ENCODE measurements around the gene FBXO27. TPM values are rescaled to one million over a fixed set of nuclear protein-coding genes. Genes with fewer than 3 reads are reported as not detected.

The FBXO27 gene
- total RNA-seq, 1 experiment from 2014 or later = 3.8 TPM

DNA sequence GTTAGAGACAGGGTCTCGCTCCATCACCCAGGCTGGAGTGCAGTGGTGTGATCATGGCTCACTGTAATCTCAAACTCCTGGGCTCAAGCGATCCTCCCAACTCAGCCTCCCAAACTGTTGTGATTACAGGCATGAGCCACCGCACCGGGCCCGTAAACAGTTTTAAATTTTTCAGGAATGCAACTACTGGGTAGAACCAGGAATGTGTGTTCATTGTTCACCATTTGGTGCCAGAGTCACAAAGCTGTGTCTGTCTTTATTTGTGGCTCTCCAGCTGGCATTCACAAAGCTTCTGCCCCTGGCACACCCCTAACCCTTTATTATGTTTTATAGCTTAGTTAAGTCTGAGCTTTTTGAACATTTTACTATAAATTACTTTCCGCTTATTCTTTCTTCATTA, 32.1 kb upstream of the FBXO27 start:
- Mint-ChIP-seq H3K27ac (ENCODE audit: unreplicated experiment) (no peak overlapping the region), H3K27me3 (ENCODE audit: insufficient read depth, unreplicated experiment) (peaks cover 3% of the 10 kb centered on the region), H3K9me3 (ENCODE audit: unreplicated experiment) (no peaks in the 10 kb centered on the region), H3K4me1 (ENCODE audit: low read depth, unreplicated experiment) (peaks cover 7% of the 10 kb centered on the region), H3K36me3 (ENCODE audit: insufficient read depth, unreplicated experiment) (no peaks in the 10 kb centered on the region), H3K4me3 (ENCODE audit: unreplicated experiment) (no peak overlapping the region)
- H3K4me3 ChIP-seq (ENCODE audit: low read depth, low read length) = no peak overlapping the region
- H3K27me3 ChIP-seq (replicated peaks; ENCODE audit: control insufficient read depth, insufficient read depth, low read length) = no peaks in the 10 kb centered on the region
- TF ChIP-seq, protein P1, sequence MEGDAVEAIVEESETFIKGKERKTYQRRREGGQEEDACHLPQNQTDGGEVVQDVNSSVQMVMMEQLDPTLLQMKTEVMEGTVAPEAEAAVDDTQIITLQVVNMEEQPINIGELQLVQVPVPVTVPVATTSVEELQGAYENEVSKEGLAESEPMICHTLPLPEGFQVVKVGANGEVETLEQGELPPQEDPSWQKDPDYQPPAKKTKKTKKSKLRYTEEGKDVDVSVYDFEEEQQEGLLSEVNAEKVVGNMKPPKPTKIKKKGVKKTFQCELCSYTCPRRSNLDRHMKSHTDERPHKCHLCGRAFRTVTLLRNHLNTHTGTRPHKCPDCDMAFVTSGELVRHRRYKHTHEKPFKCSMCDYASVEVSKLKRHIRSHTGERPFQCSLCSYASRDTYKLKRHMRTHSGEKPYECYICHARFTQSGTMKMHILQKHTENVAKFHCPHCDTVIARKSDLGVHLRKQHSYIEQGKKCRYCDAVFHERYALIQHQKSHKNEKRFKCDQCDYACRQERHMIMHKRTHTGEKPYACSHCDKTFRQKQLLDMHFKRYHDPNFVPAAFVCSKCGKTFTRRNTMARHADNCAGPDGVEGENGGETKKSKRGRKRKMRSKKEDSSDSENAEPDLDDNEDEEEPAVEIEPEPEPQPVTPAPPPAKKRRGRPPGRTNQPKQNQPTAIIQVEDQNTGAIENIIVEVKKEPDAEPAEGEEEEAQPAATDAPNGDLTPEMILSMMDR (IDR thresholded peaks at IDR 0.05; ENCODE audit: insufficient read depth in 1 of 2, low read depth in 1 of 2, low read length in 1 of 2, severe bottlenecking in 1 of 2, unreplicated experiment in 1 of 2) = no peak
- intact Hi-C loops (cut with micrococcal nuclease; ENCODE audit: unreplicated experiment) = no loop called here
- 0 out of 2 replicates have a peak, but pooled peaks cover 3% of the 10 kb centered on the region for H3K4me1 ChIP-seq
- H3K36me3 ChIP-seq (ENCODE audit: control insufficient read depth, insufficient read depth, low read length) = no peaks in the 10 kb centered on the region
- no TSS peak for BruUV-seq (replicated peaks)
- no peak for DNase-seq
- ChIA-PET CTCF (interaction anchor here (0.8 kb wide), 1 partner anchor 12 kb away, joined by 3 read pairs; no protein-coding TSS in a partner anchor), POLR2A (no interaction called here)
- H3K9me3 ChIP-seq = peaks cover 8% of the 10 kb centered on the region

DNA sequence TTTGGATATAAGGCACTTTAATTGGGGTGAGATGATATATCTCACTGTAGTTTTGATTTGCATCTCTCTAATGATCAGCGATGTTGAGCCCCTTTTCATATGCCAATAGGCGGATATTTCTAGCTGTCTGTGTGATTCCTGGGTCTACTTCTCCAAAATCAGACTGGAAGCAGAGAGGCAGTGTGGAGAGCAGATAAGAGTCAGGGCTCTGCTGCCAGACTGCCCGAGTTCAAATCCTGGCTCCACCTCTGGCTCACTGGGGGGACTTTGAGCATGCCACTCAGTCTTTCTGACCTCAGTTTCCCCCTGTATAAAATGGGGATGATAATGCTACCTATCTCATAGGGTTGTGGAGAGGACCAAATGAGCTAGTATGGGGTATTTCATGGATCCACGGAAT, 27.8 kb upstream of the FBXO27 start:
- Histone ChIP-seq H3K4me3 (ENCODE audit: low read depth, low read length) (no peak overlapping the region), H3K9me3 (peaks cover 4% of the 10 kb centered on the region; the same call in 1 of the 2 replicates), H3K27me3 (replicated peaks; ENCODE audit: control insufficient read depth, insufficient read depth, low read length) (no peaks in the 10 kb centered on the region), H3K4me1 (peaks cover 7% of the 10 kb centered on the region; the same call in 1 of the 2 replicates), H3K36me3 (ENCODE audit: control insufficient read depth, insufficient read depth, low read length) (no peaks in the 10 kb centered on the region)
- CTCF ChIA-PET = no interaction called here
- no peak overlapping the region for H3K27ac Mint-ChIP-seq (ENCODE audit: unreplicated experiment)
- intact Hi-C loops (cut with micrococcal nuclease; ENCODE audit: unreplicated experiment) = no loop called here
- no TSS peak for BruUV-seq (replicated peaks)
- H3K4me3 Mint-ChIP-seq (ENCODE audit: unreplicated experiment) = no peak overlapping the region
- POLR2A ChIA-PET = interaction anchor here (0.5 kb wide), 1 partner anchor 43 kb away, joined by 3 read pairs; no protein-coding TSS in a partner anchor
- peaks cover 7% of the 10 kb centered on the region for H3K4me1 Mint-ChIP-seq (ENCODE audit: low read depth, unreplicated experiment)
- no peaks in the 10 kb centered on the region for H3K9me3 Mint-ChIP-seq (ENCODE audit: unreplicated experiment)
- H3K36me3 Mint-ChIP-seq (ENCODE audit: insufficient read depth, unreplicated experiment) = no peaks in the 10 kb centered on the region
- no peaks in the 10 kb centered on the region for H3K27me3 Mint-ChIP-seq (ENCODE audit: insufficient read depth, unreplicated experiment)
- TF ChIP-seq, protein P1 (IDR thresholded peaks at IDR 0.05; ENCODE audit: insufficient read depth in 1 of 2, low read depth in 1 of 2, low read length in 1 of 2, severe bottlenecking in 1 of 2, unreplicated experiment in 1 of 2) = no peak
- DNase-seq = no peak

DNA sequence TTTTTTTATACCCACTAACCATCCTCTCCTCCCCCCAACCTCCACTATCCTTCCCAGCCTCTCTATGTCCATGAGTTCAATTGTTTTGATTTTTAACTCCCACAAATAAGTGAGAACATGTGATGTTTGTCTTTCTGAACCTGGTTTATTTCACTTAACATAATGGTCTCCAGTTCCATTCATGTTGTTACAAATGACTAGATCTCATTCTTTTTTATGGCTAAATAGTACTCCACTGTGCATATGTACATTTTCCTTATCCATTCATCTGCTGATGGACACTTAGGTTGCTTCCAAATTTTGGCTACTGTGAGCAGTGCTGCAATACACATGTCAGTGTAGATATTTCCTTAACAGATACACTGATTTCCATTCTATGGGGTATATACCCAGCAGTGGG, 27.0 kb upstream of the FBXO27 start:
- DNase-seq = no peak
- CTCF ChIA-PET = no interaction called here
- intact Hi-C loops (cut with micrococcal nuclease; ENCODE audit: unreplicated experiment) = no loop called here
- Mint-ChIP-seq H3K4me3 (ENCODE audit: unreplicated experiment) (no peak overlapping the region), H3K27me3 (ENCODE audit: insufficient read depth, unreplicated experiment) (no peaks in the 10 kb centered on the region), H3K9me3 (ENCODE audit: unreplicated experiment) (peaks cover 6% of the 10 kb centered on the region), H3K36me3 (ENCODE audit: insufficient read depth, unreplicated experiment) (no peaks in the 10 kb centered on the region), H3K27ac (ENCODE audit: unreplicated experiment) (no peak overlapping the region), H3K4me1 (ENCODE audit: low read depth, unreplicated experiment) (peaks cover 11% of the 10 kb centered on the region)
- Histone ChIP-seq H3K36me3 (ENCODE audit: control insufficient read depth, insufficient read depth, low read length) (peaks cover 2% of the 10 kb centered on the region; the same call in 1 of the 2 replicates), H3K27me3 (replicated peaks; ENCODE audit: control insufficient read depth, insufficient read depth, low read length) (no peaks in the 10 kb centered on the region), H3K4me1 (peaks cover 7% of the 10 kb centered on the region; the same call in 1 of the 2 replicates), H3K4me3 (ENCODE audit: low read depth, low read length) (no peak overlapping the region), H3K9me3 (peaks cover 9% of the 10 kb centered on the region; the same call in 1 of the 2 replicates)
- TF ChIP-seq, protein P1 (IDR thresholded peaks at IDR 0.05; ENCODE audit: insufficient read depth in 1 of 2, low read depth in 1 of 2, low read length in 1 of 2, severe bottlenecking in 1 of 2, unreplicated experiment in 1 of 2) = no peak
- POLR2A ChIA-PET = no interaction called here
- no TSS peak for BruUV-seq (replicated peaks)

Measured in Caco-2 (cell line).